HG02981 (cell line): ENCODE measurements around the gene ITGA2B.
"Not testable (repeated sequence)": the region's sequence is repeated elsewhere in the genome, so short reads cannot be mapped to it uniquely, and the experiment has no call there.

ENCODE experiments used
- ATAC-seq: cut with Tn5 transposase; IDR thresholded peaks from one replicate; pipeline ENCODE4 v1.9.1; 2021; ENCODE audit warnings: mild to moderate bottlenecking, moderate library complexity; ENCODE audit not compliant: unreplicated experiment

The ITGA2B gene

GRCh38 chr17:44352828-44353671 is 36.4 kb downstream of the ITGA2B start:
- ATAC-seq: no peak

- ATAC-seq: no peak
Measured at GRCh38 chr17:44351961-44352827, 37.3 kb downstream of the ITGA2B start.

- no peak for ATAC-seq
Measured at GRCh38 chr17:44351464-44351863, 38.0 kb downstream of the ITGA2B start.

GRCh38 chr17:44350733-44351226 is 38.7 kb downstream of the ITGA2B start:
- no peak for ATAC-seq

- ATAC-seq: no peak
Measured at GRCh38 chr17:44349553-44350070, 39.8 kb downstream of the ITGA2B start.

- ATAC-seq: no peak
Measured at GRCh38 chr17:44348988-44349364, 40.5 kb downstream of the ITGA2B start.

- ATAC-seq: peak; percentile 46
Measured at GRCh38 chr17:44348234-44348987, 41.0 kb downstream of the ITGA2B start.

- not testable (repeated sequence) for ATAC-seq
Measured at GRCh38 chr17:44347206-44348055, 42.0 kb downstream of the ITGA2B start.

GRCh38 chr17:44346064-44346844 is 43.2 kb downstream of the ITGA2B start:
- ATAC-seq: no peak

GRCh38 chr17:44345454-44346026 is 43.9 kb downstream of the ITGA2B start:
- peak; percentile 4 for ATAC-seq

GRCh38 chr17:44344939-44345453 is 44.5 kb downstream of the ITGA2B start, which contains the start of gene GRN:
Gene GRN, plus strand, starts transcription at chr17:44345302. Its CDS starts 3,863 bp downstream, at chr17:44349165.
- ATAC-seq: peak; percentile 47

- no peak for ATAC-seq
Measured at GRCh38 chr17:44343510-44344209, 45.8 kb downstream of the ITGA2B start.

GRCh38 chr17:44340553-44340952 is 48.9 kb downstream of the ITGA2B start:
- not testable (repeated sequence) for ATAC-seq

GRCh38 chr17:44338702-44339101 is 50.7 kb downstream of the ITGA2B start:
- ATAC-seq: no peak

- ATAC-seq: no peak
Measured at GRCh38 chr17:44335968-44336367, 53.5 kb downstream of the ITGA2B start.

- no peak for ATAC-seq
Measured at GRCh38 chr17:44335564-44335963, 53.9 kb downstream of the ITGA2B start.

GRCh38 chr17:44334727-44335126 is 54.7 kb downstream of the ITGA2B start:
- ATAC-seq: no peak

GRCh38 chr17:44334315-44334714 is 55.1 kb downstream of the ITGA2B start:
- no peak for ATAC-seq
